Left renal cortex interstitium (tissue), 4 donors: ENCODE data around the gene SSU72. TPM values are rescaled to one million over a fixed set of nuclear protein-coding genes. Genes with fewer than 3 reads are reported as not detected.
"Not testable (repeated sequence)": the region's sequence is repeated elsewhere in the genome, so short reads cannot be mapped to it uniquely, and the experiment has no call there.

Source experiments
- DNase-seq, 4 donors: peaks; one replicate each; pipeline ENCODE4 v3.0.0-alpha.2; 2013; ENCODE audit warnings: low read depth in 4 of 4, low spot score in 2 of 4, missing footprints in 1 of 4
- polyA plus RNA-seq, 4 donors: library from polyadenylated mRNA; unstranded; fragments of 120-200 nt; gene quantifications; one replicate each; pipeline ENCODE4 v1.2.1, GENCODE V29; 2013; ENCODE audit not compliant: insufficient read length in 4 of 4

Gene SSU72
- polyA plus RNA-seq, 4 donors = 76.6 to 95.9 (median 82.9) TPM

- no peak for DNase-seq
These were observed 12.0 kb downstream of the SSU72 start for GRCh38 chr1:1562556-1563195.

- no peak for DNase-seq
These were observed 12.7 kb downstream of the SSU72 start for GRCh38 chr1:1561801-1562470.

- DNase-seq = no peak
These were observed 14.5 kb downstream of the SSU72 start for GRCh38 chr1:1560178-1560577.

GRCh38 chr1:1559066-1559465 is 15.6 kb downstream of the SSU72 start:
- DNase-seq = no peak

GRCh38 chr1:1558591-1558990 is 16.1 kb downstream of the SSU72 start:
- DNase-seq = no peak

GRCh38 chr1:1557688-1558087 is 17.0 kb downstream of the SSU72 start:
- not testable (repeated sequence) for DNase-seq

- not testable (repeated sequence) for DNase-seq
These were observed 17.7 kb downstream of the SSU72 start for GRCh38 chr1:1556961-1557360.

GRCh38 chr1:1556505-1556904 is 18.2 kb downstream of the SSU72 start:
- no peak for DNase-seq

GRCh38 chr1:1554926-1555915 is 19.4 kb downstream of the SSU72 start:
- no peak for DNase-seq

- DNase-seq = no peak
These were observed 20.1 kb downstream of the SSU72 start for GRCh38 chr1:1554550-1554925.

GRCh38 chr1:1553821-1554494 is 20.7 kb downstream of the SSU72 start:
- DNase-seq = no peak

- no peak for DNase-seq
These were observed 22.4 kb downstream of the SSU72 start for GRCh38 chr1:1552263-1552639.

- no peak for DNase-seq
These were observed 23.0 kb downstream of the SSU72 start for GRCh38 chr1:1551524-1552262.

- DNase-seq = no peak
These were observed 23.9 kb downstream of the SSU72 start for GRCh38 chr1:1550591-1551432.

GRCh38 chr1:1550087-1550486 is 24.6 kb downstream of the SSU72 start:
- no peak for DNase-seq

- no peak for DNase-seq
These were observed 26.1 kb downstream of the SSU72 start for GRCh38 chr1:1548591-1548990.

GRCh38 chr1:1547476-1547875 is 27.2 kb downstream of the SSU72 start:
- no peak for DNase-seq

- DNase-seq = no peak
These were observed 27.7 kb downstream of the SSU72 start for GRCh38 chr1:1547011-1547410.
